Neural cell (in vitro differentiated cells): ENCODE results near the gene DDOST. TPM values are rescaled to one million over a fixed set of nuclear protein-coding genes. Genes with fewer than 3 reads are reported as not detected.

Source experiments
- H2AFZ ChIP-seq: fragments of 200-600, 300-800 bp; sonication (generic), shearing (Covaris generic); 2 replicates; pipeline ENCODE4 v1.6.0; 2014; ENCODE audit warnings: low read depth, mild to moderate bottlenecking, antibody characterized with exemption, low read length, moderate library complexity
- H3F3A ChIP-seq: fragments of 200-600 bp; shearing (Covaris generic); 2 replicates; pipeline ENCODE4 v1.6.1; 2016; ENCODE audit warnings: mild to moderate bottlenecking, moderate library complexity, mixed read lengths, antibody characterized with exemption, low read length; ENCODE audit not compliant: insufficient read depth, poor library complexity, severe bottlenecking
- H3K27ac ChIP-seq: fragments of 200-600, 300-800 bp; sonication (generic), shearing (Covaris generic); 2 replicates; pipeline ENCODE4 v1.5.1; 2014; ENCODE audit warnings: mild to moderate bottlenecking, low read length, moderate library complexity
- H3K27me3 ChIP-seq: fragments of 300-800, 200-600 bp; sonication (generic), shearing (Covaris generic); 2 replicates; pipeline ENCODE4 v1.6.0; 2014; ENCODE audit warnings: mild to moderate bottlenecking, low read depth, low read length, moderate library complexity; ENCODE audit not compliant: insufficient read depth
- H3K36me3 ChIP-seq: fragments of 300-800, 200-600 bp; sonication (generic), shearing (Covaris generic); 2 replicates; pipeline ENCODE4 v1.5.1; 2014; ENCODE audit warnings: mild to moderate bottlenecking, antibody characterized with exemption, low read length, moderate library complexity; ENCODE audit not compliant: insufficient read depth
- H3K4me2 ChIP-seq: fragments of 300-800, 200-600 bp; sonication (generic), shearing (Covaris generic); 2 replicates; pipeline ENCODE4 v1.6.0; 2014; ENCODE audit warnings: mild to moderate bottlenecking, low read length
- H3K4me3 ChIP-seq: fragments of 300-800, 200-600 bp; sonication (generic), shearing (Covaris generic); 2 replicates; pipeline ENCODE4 v1.5.1; 2014; ENCODE audit warnings: mild to moderate bottlenecking, low read length, moderate library complexity
- H3K79me2 ChIP-seq: fragments of 200-600 bp; shearing (Covaris generic); replicated peaks from 2 replicates; pipeline ENCODE4 v1.6.0; 2014; ENCODE audit warnings: mild to moderate bottlenecking, low read length, moderate library complexity; ENCODE audit not compliant: insufficient read depth
- H3K9ac ChIP-seq: fragments of 300-800, 200-600 bp; sonication (generic), shearing (Covaris generic); 2 replicates; pipeline ENCODE4 v1.6.1; 2016; ENCODE audit warnings: mild to moderate bottlenecking, low read length, mixed read lengths
- H3K9me2 ChIP-seq: fragments of 200-600 bp; shearing (Covaris generic); 2 replicates; pipeline ENCODE4 v1.6.1; 2016; ENCODE audit warnings: mild to moderate bottlenecking, low read length, mixed read lengths; ENCODE audit not compliant: insufficient read depth
- H3K9me3 ChIP-seq: fragments of 200-600, 300-800 bp; sonication (generic), shearing (Covaris generic); 2 replicates; pipeline ENCODE4 v1.6.1; 2016; ENCODE audit warnings: mild to moderate bottlenecking, mixed run types, low read length, moderate library complexity, mixed read lengths
- H4K20me1 ChIP-seq: fragments of 200-600 bp; shearing (Covaris generic); 2 replicates; pipeline ENCODE4 v1.6.1; 2016; ENCODE audit warnings: mild to moderate bottlenecking, mixed run types; ENCODE audit not compliant: insufficient read depth
- CTCF ChIP-seq: fragments of 450-650 bp; IDR thresholded peaks from 2 replicates; pipeline ENCODE4 v1.5.1; 2014; ENCODE audit warnings: antibody characterized with exemption, mild to moderate bottlenecking, moderate library complexity; ENCODE audit not compliant: poor library complexity, severe bottlenecking
- EP300 ChIP-seq: fragments of 450-650 bp; conservative IDR thresholded peaks from 2 replicates; pipeline ENCODE4 v1.6.1; 2014; ENCODE audit warnings: antibody characterized with exemption, mild to moderate bottlenecking, moderate library complexity; ENCODE audit not compliant: poor library complexity, severe bottlenecking
- EZH2 ChIP-seq: fragments of 200-600, 300-800 bp; shearing (Covaris generic), sonication (generic); IDR thresholded peaks from 2 replicates; pipeline ENCODE4 v1.6.1; 2014; ENCODE audit warnings: antibody characterized with exemption, low read length, borderline replicate concordance, mild to moderate bottlenecking; ENCODE audit not compliant: insufficient read depth, poor library complexity, severe bottlenecking
- MXI1 ChIP-seq: fragments of 450-650 bp; conservative IDR thresholded peaks from 2 replicates; pipeline ENCODE4 v1.6.1; 2014; ENCODE audit warnings: antibody characterized with exemption, mild to moderate bottlenecking; ENCODE audit not compliant: poor library complexity, severe bottlenecking
- POLR2AphosphoS5 ChIP-seq: IDR thresholded peaks from 2 replicates; pipeline ENCODE4 v1.6.1; 2012
- RAD21 ChIP-seq: fragments of 450-650 bp; conservative IDR thresholded peaks from 2 replicates; pipeline ENCODE4 v1.6.1; 2014; ENCODE audit warnings: antibody characterized with exemption, mild to moderate bottlenecking, moderate library complexity
- SMC3 ChIP-seq: fragments of 450-650 bp; conservative IDR thresholded peaks from 2 replicates; pipeline ENCODE4 v1.6.1; 2014; ENCODE audit warnings: antibody characterized with exemption, mild to moderate bottlenecking, moderate library complexity; ENCODE audit not compliant: poor library complexity
- TAF1 ChIP-seq: IDR thresholded peaks from 2 replicates; pipeline ENCODE4 v1.6.1; 2012; ENCODE audit warnings: low read depth
- polyA plus RNA-seq: library from polyadenylated mRNA; depleted of rRNA; stranded (reverse); fragments of >200 nt; gene quantifications from 2 replicates; pipeline ENCODE4 v1.2.3, GENCODE V29; 2014
- TF ChIP-seq, protein P1 (sequence below): IDR thresholded peaks from 2 replicates; pipeline ENCODE4 v1.6.1; 2012; ENCODE audit warnings: borderline replicate concordance

DDOST gene
- polyA plus RNA-seq, 1 donor from 2014 or later: 177 TPM

DNA sequence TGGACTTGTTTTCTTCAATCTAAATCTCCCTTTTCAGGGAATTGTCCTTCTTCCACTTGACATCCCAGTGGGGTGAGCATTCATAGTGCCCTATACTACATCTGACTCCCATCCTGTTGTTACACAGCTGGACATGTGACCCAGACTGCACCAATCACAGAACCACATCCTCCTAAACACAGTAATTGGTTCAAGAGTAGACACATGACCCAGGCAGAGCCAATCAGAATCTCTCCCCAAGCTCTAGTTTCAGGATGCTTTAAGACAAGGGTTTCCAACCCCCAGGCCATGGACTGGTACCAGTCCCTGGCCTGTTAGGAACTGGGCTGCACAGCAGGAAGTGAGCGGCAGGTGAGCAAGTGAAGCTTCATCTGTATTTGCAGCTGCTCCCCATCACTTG lies 5.6 kb upstream of the DDOST start:
- Histone ChIP-seq H3K36me3 (no peaks in the 10 kb centered on the region), H3K9ac (no peak overlapping the region), H3K27ac (no peak overlapping the region), H4K20me1 (no peaks in the 10 kb centered on the region), H3K4me3 (no peak overlapping the region), H3K9me2 (no peaks in the 10 kb centered on the region), H3F3A (no peaks in the 10 kb centered on the region), H3K27me3 (no peaks in the 10 kb centered on the region), H2AFZ (no peak overlapping the region), H3K9me3 (no peaks in the 10 kb centered on the region), H3K4me2 (no peak overlapping the region), H3K79me2 (no peaks in the 10 kb centered on the region)
- TF ChIP-seq EP300 (no peak), TAF1 (no peak), CTCF (no peak), SMC3 (no peak), EZH2 (no peak)
- TF ChIP-seq, protein P1, sequence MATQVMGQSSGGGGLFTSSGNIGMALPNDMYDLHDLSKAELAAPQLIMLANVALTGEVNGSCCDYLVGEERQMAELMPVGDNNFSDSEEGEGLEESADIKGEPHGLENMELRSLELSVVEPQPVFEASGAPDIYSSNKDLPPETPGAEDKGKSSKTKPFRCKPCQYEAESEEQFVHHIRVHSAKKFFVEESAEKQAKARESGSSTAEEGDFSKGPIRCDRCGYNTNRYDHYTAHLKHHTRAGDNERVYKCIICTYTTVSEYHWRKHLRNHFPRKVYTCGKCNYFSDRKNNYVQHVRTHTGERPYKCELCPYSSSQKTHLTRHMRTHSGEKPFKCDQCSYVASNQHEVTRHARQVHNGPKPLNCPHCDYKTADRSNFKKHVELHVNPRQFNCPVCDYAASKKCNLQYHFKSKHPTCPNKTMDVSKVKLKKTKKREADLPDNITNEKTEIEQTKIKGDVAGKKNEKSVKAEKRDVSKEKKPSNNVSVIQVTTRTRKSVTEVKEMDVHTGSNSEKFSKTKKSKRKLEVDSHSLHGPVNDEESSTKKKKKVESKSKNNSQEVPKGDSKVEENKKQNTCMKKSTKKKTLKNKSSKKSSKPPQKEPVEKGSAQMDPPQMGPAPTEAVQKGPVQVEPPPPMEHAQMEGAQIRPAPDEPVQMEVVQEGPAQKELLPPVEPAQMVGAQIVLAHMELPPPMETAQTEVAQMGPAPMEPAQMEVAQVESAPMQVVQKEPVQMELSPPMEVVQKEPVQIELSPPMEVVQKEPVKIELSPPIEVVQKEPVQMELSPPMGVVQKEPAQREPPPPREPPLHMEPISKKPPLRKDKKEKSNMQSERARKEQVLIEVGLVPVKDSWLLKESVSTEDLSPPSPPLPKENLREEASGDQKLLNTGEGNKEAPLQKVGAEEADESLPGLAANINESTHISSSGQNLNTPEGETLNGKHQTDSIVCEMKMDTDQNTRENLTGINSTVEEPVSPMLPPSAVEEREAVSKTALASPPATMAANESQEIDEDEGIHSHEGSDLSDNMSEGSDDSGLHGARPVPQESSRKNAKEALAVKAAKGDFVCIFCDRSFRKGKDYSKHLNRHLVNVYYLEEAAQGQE: no peak

GRCh38 chr1:20666146-20666545 lies 5.0 kb upstream of the DDOST start:
- H4K20me1 ChIP-seq: no peaks in the 10 kb centered on the region
- H3K4me2 ChIP-seq: no peak overlapping the region
- H3F3A ChIP-seq: no peaks in the 10 kb centered on the region
- no peaks in the 10 kb centered on the region for H3K9me3 ChIP-seq
- H3K4me3 ChIP-seq: no peak overlapping the region
- peaks cover under 1% of the 10 kb centered on the region for H3K79me2 ChIP-seq
- TF ChIP-seq, protein P1: no peak
- TF ChIP-seq EP300 (no peak), EZH2 (no peak), TAF1 (no peak), RAD21 (no peak), MXI1 (no peak), SMC3 (no peak), POLR2AphosphoS5 (no peak), CTCF (no peak)
- no peak overlapping the region for H3K9ac ChIP-seq
- H3K27ac ChIP-seq: no peak overlapping the region
- no peaks in the 10 kb centered on the region for H3K36me3 ChIP-seq
- H2AFZ ChIP-seq: no peak overlapping the region
- H3K27me3 ChIP-seq: no peaks in the 10 kb centered on the region
- H3K9me2 ChIP-seq: no peaks in the 10 kb centered on the region
